ENCODE measurements around the gene KIR3DL3. TPM values are rescaled to one million over a fixed set of nuclear protein-coding genes. Genes with fewer than 3 reads are reported as not detected.
A peak's percentile ranks its signal among the peaks of the same experiment; 100 is the strongest.
"Not testable (repeated sequence)": the region's sequence is repeated elsewhere in the genome, so short reads cannot be mapped to it uniquely, and the experiment has no call there.

Gene KIR3DL3
- total RNA-seq, 2 donors from 2014 or later = not detected

GRCh38 chr19:54739587-54740497, 15.6 kb downstream of the KIR3DL3 start:
- no peak for TF ChIP-seq CTCF (IDR thresholded peaks at IDR 0.05)
- no peaks in the 10 kb centered on the region for H3K4me1 ChIP-seq
- no peaks in the 10 kb centered on the region for H3K27me3 ChIP-seq
- no peaks in the 10 kb centered on the region for H3K36me3 ChIP-seq (replicated peaks in 1 of 2; ENCODE audit: insufficient read depth in 1 of 2, low read depth in 2 of 2)
- no peak for DNase-seq
- no peaks in the 10 kb centered on the region for H3K9me3 ChIP-seq
- intact Hi-C loops (cut with DNase I) = no loop called here
- H3K27ac ChIP-seq = no peak overlapping the region
- H3K4me3 ChIP-seq = no peak overlapping the region
- no peak for ATAC-seq
- 62 to 78% methylated on average over 13 of the region's 13 CpGs for WGBS, 2 donors

- H3K27ac ChIP-seq; H3K4me3 ChIP-seq; H3K36me3 ChIP-seq (replicated peaks in 1 of 2; ENCODE audit: insufficient read depth in 1 of 2, low read depth in 2 of 2); ATAC-seq; H3K27me3 ChIP-seq; DNase-seq; H3K4me1 ChIP-seq; intact Hi-C loops (cut with DNase I); H3K9me3 ChIP-seq: not testable (repeated sequence)
- WGBS, 2 donors = 36 to 57% methylated on average over 5 of the region's 5 CpGs
Measured at GRCh38 chr19:54741950-54742349, 17.7 kb downstream of the KIR3DL3 start.

GRCh38 chr19:54744080-54744479, 19.8 kb downstream of the KIR3DL3 start:
- H3K36me3 ChIP-seq (replicated peaks in 1 of 2; ENCODE audit: insufficient read depth in 1 of 2, low read depth in 2 of 2); intact Hi-C loops (cut with DNase I); H3K4me3 ChIP-seq; H3K27me3 ChIP-seq; H3K4me1 ChIP-seq; H3K27ac ChIP-seq; ATAC-seq; H3K9me3 ChIP-seq; DNase-seq: not testable (repeated sequence)
- WGBS, 2 donors = 64 to 68% methylated on average over 5 of the region's 5 CpGs

GRCh38 chr19:54747614-54748322, 23.5 kb downstream of the KIR3DL3 start:
- WGBS, 2 donors = 51 to 70% methylated on average over 7 to 9 of the region's 9 CpGs
- H3K4me1 ChIP-seq; H3K27me3 ChIP-seq; H3K27ac ChIP-seq; ATAC-seq; intact Hi-C loops (cut with DNase I); H3K36me3 ChIP-seq (replicated peaks in 1 of 2; ENCODE audit: insufficient read depth in 1 of 2, low read depth in 2 of 2); H3K9me3 ChIP-seq; H3K4me3 ChIP-seq: not testable (repeated sequence)
- DNase-seq = peak in 1 of 4 donors; percentile 55

GRCh38 chr19:54750276-54750675, 26.0 kb downstream of the KIR3DL3 start:
- DNase-seq; H3K9me3 ChIP-seq; ATAC-seq; H3K27me3 ChIP-seq; H3K4me3 ChIP-seq; H3K36me3 ChIP-seq (replicated peaks in 1 of 2; ENCODE audit: insufficient read depth in 1 of 2, low read depth in 2 of 2); H3K27ac ChIP-seq; H3K4me1 ChIP-seq; intact Hi-C loops (cut with DNase I): not testable (repeated sequence)
- 25 to 32% methylated on average over 6 of the region's 6 CpGs for WGBS, 2 donors

GRCh38 chr19:54756204-54757110, 32.2 kb downstream of the KIR3DL3 start:
- H3K9me3 ChIP-seq; H3K36me3 ChIP-seq (replicated peaks in 1 of 2; ENCODE audit: insufficient read depth in 1 of 2, low read depth in 2 of 2); H3K27ac ChIP-seq; DNase-seq; H3K4me1 ChIP-seq; ATAC-seq; H3K27me3 ChIP-seq; H3K4me3 ChIP-seq; intact Hi-C loops (cut with DNase I): not testable (repeated sequence)
- WGBS, 2 donors = 75 to 76% methylated on average over 7 to 10 of the region's 12 CpGs

- H3K36me3 ChIP-seq (replicated peaks in 1 of 2; ENCODE audit: insufficient read depth in 1 of 2, low read depth in 2 of 2); H3K27me3 ChIP-seq; intact Hi-C loops (cut with DNase I); H3K4me3 ChIP-seq; H3K4me1 ChIP-seq; H3K9me3 ChIP-seq; ATAC-seq; H3K27ac ChIP-seq; DNase-seq: not testable (repeated sequence)
- 45% methylated on average over 6 of the region's 6 CpGs; no CpG with 5 or more reads in 1 of the 2 donors for WGBS, 2 donors
Measured at GRCh38 chr19:54758577-54758976, 34.3 kb downstream of the KIR3DL3 start.

GRCh38 chr19:54764219-54764618, 40.0 kb downstream of the KIR3DL3 start:
- intact Hi-C loops (cut with DNase I) = not testable (repeated sequence)
- peak in 1 of 4 donors; percentile 3 for DNase-seq

GRCh38 chr19:54766464-54766863, 42.2 kb downstream of the KIR3DL3 start:
- H3K27ac ChIP-seq = not testable (repeated sequence)

More at GRCh38 chr19:54764219-54764618, 40.0 kb downstream of the KIR3DL3 start:
- not testable (repeated sequence) for H3K36me3 ChIP-seq (replicated peaks in 1 of 2; ENCODE audit: insufficient read depth in 1 of 2, low read depth in 2 of 2); H3K4me3 ChIP-seq; H3K27me3 ChIP-seq; H3K27ac ChIP-seq; H3K9me3 ChIP-seq; ATAC-seq; H3K4me1 ChIP-seq
- 40 to 69% methylated on average over 3 to 8 of the region's 8 CpGs for WGBS, 2 donors

GRCh38 chr19:54769646-54770045, 45.4 kb downstream of the KIR3DL3 start, which contains the start of gene KIR2DL1:
Gene KIR2DL1, plus strand, starts transcription at chr19:54769793. Its CDS starts 58 bp downstream, at chr19:54769851.
- not testable (repeated sequence) for ATAC-seq; H3K4me1 ChIP-seq; H3K27ac ChIP-seq; H3K4me3 ChIP-seq; H3K9me3 ChIP-seq; H3K27me3 ChIP-seq; H3K36me3 ChIP-seq (replicated peaks in 1 of 2; ENCODE audit: insufficient read depth in 1 of 2, low read depth in 2 of 2); DNase-seq
- intact Hi-C loops (cut with DNase I) = loop anchor here (10.0 kb wide), 1 partner anchor 85 kb away; the partner anchor contains the start of gene KIR3DL2
- WGBS, 2 donors = 86 to 91% methylated on average over 14 to 15 of the region's 15 CpGs

More at GRCh38 chr19:54766464-54766863, 42.2 kb downstream of the KIR3DL3 start:
- H3K4me3 ChIP-seq; H3K36me3 ChIP-seq (replicated peaks in 1 of 2; ENCODE audit: insufficient read depth in 1 of 2, low read depth in 2 of 2); H3K4me1 ChIP-seq; H3K9me3 ChIP-seq; DNase-seq; intact Hi-C loops (cut with DNase I); H3K27me3 ChIP-seq; ATAC-seq: not testable (repeated sequence)
- WGBS, 2 donors = 45 to 64% methylated on average over 3 to 4 of the region's 4 CpGs

Data from body of pancreas (tissue), 4 donors.